HepG2 (cell line): ENCODE data around the gene OR1F1. TPM values are rescaled to one million over a fixed set of nuclear protein-coding genes. Genes with fewer than 3 reads are reported as not detected.
A peak's percentile ranks its signal among the peaks of the same experiment; 100 is the strongest.

Source experiments
- CHD4 ChIP-seq: fragments of 200-600 bp; sonication (generic); IDR thresholded peaks from 2 replicates; pipeline ENCODE4 v1.7.0; 2017; ENCODE audit warnings: mild to moderate bottlenecking, low read length, borderline replicate concordance
- FLYWCH1 ChIP-seq: sonication (generic); formaldehyde crosslinking; IDR thresholded peaks from 2 replicates; pipeline ENCODE4 v1.8.1; 2023; ENCODE audit warnings: mild to moderate bottlenecking, missing genetic modification reagents
- FOXA1 ChIP-seq, 2 experiments: fragments of 450-650 bp in 1 of 2; sonication (generic) in 1 of 2; formaldehyde crosslinking in 1 of 2; IDR thresholded peaks; 2 replicates each; pipeline versions ENCODE4 v1.4.0 to v1.6.1; 2016 to 2020; ENCODE audit warnings: missing genetic modification reagents in 1 of 2
- FOXK2 ChIP-seq: fragments of 450-650 bp; IDR thresholded peaks from 2 replicates; pipeline ENCODE4 v1.6.1; 2016
- KLF6 ChIP-seq: IDR thresholded peaks from 2 replicates; pipeline ENCODE4 v1.8.0; 2016; ENCODE audit warnings: missing biosample characterization, missing genetic modification reagents
- MTF2 ChIP-seq: sonication (generic); formaldehyde crosslinking; IDR thresholded peaks from 2 replicates; pipeline ENCODE4 v1.5.0; 2020; ENCODE audit warnings: missing genetic modification reagents, borderline replicate concordance
- NCOA2 ChIP-seq: sonication (generic); formaldehyde crosslinking; IDR thresholded peaks from 2 replicates; pipeline ENCODE4 v1.8.0; 2022; ENCODE audit warnings: inconsistent platforms
- NFKBIZ ChIP-seq: IDR thresholded peaks from 2 replicates; pipeline ENCODE4 v1.6.1; 2018; ENCODE audit warnings: missing genetic modification reagents, missing compliant biosample characterization
- TAF15 ChIP-seq: fragments of 200-400 bp; formaldehyde crosslinking; IDR thresholded peaks from one replicate; pipeline ENCODE4 v1.6.1; 2018; ENCODE audit warnings: mild to moderate bottlenecking, low read depth, low read length; ENCODE audit not compliant: poor library complexity, severe bottlenecking
- ZBTB38 ChIP-seq: sonication (generic); formaldehyde crosslinking; IDR thresholded peaks from 2 replicates; pipeline ENCODE4 v1.5.1; 2020; ENCODE audit warnings: mild to moderate bottlenecking, missing genetic modification reagents
- ZFP36 ChIP-seq: fragments of 150-350 bp; IDR thresholded peaks from 2 replicates; pipeline ENCODE4 v1.6.1; 2018; ENCODE audit warnings: borderline replicate concordance, low read length, low read depth; ENCODE audit not compliant: partially characterized antibody
- ZNF317 ChIP-seq: sonication (generic); formaldehyde crosslinking; IDR thresholded peaks from 2 replicates; pipeline ENCODE4 v1.5.0; 2020; ENCODE audit warnings: mild to moderate bottlenecking, missing genetic modification reagents
- ZNF451 ChIP-seq: sonication (generic); formaldehyde crosslinking; IDR thresholded peaks from 2 replicates; pipeline ENCODE4 v1.5.0; 2020; ENCODE audit warnings: mild to moderate bottlenecking, missing genetic modification reagents
- ZNF543 ChIP-seq: sonication (generic); formaldehyde crosslinking; IDR thresholded peaks from 2 replicates; pipeline ENCODE4 v1.4.0; 2020; ENCODE audit warnings: mild to moderate bottlenecking, missing genetic modification reagents
- ZNF549 ChIP-seq: sonication (generic); formaldehyde crosslinking; IDR thresholded peaks from 2 replicates; pipeline ENCODE4 v1.5.0; 2020; ENCODE audit warnings: missing genetic modification reagents
- ZNF614 ChIP-seq: IDR thresholded peaks from 2 replicates; pipeline ENCODE4 v1.6.1; 2018; ENCODE audit warnings: missing biosample characterization, missing genetic modification reagents, inconsistent platforms, borderline replicate concordance
- ZNF644 ChIP-seq: IDR thresholded peaks from 2 replicates; pipeline ENCODE4 v1.6.1; 2016; ENCODE audit warnings: low read depth
- ZNF672 ChIP-seq: sonication (generic); formaldehyde crosslinking; IDR thresholded peaks from 2 replicates; pipeline ENCODE4 v1.8.1; 2022; ENCODE audit warnings: missing genetic modification reagents
- ZNF674 ChIP-seq: sonication (generic); formaldehyde crosslinking; IDR thresholded peaks from 2 replicates; pipeline ENCODE4 v1.5.0; 2020; ENCODE audit warnings: low read depth, mild to moderate bottlenecking, missing genetic modification reagents
- ZNF83 ChIP-seq: sonication (generic); formaldehyde crosslinking; IDR thresholded peaks from 2 replicates; pipeline ENCODE4 v1.4.0; 2020; ENCODE audit warnings: missing genetic modification reagents, mild to moderate bottlenecking, borderline replicate concordance
- polyA plus RNA-seq, 8 experiments: library from polyadenylated mRNA; depleted of rRNA in 3 of 8; stranded (reverse) in 7 of 8; unstranded in 1 of 8; fragments of >200 nt; fragmentation: Illumina TruSeq in 4 of 8; extraction: Trizol in 4 of 8; gene quantifications; 2 replicates each; pipeline versions ENCODE4 v1.2.1 to v1.2.3, GENCODE V29; 2011 to 2016; ENCODE audit warnings: low read depth in 4 of 8, missing spikeins in 1 of 8, mixed read lengths in 1 of 8; ENCODE audit not compliant: insufficient read depth in 1 of 8
- total RNA-seq, 5 experiments: library from RNA; depleted of rRNA; stranded (reverse); fragments of >200 nt; fragmentation: Illumina TruSeq; extraction: Trizol; gene quantifications; 2 replicates each; pipeline ENCODE4 v1.2.3, GENCODE V29; 2016; ENCODE audit warnings: low read depth in 1 of 5
- TF ChIP-seq, protein P1 (sequence below): sonication (generic); formaldehyde crosslinking; IDR thresholded peaks from 2 replicates; pipeline ENCODE4 v1.5.1; 2020; ENCODE audit warnings: mild to moderate bottlenecking, missing genetic modification reagents, borderline replicate concordance
- TF ChIP-seq, protein P2 (sequence below): sonication (generic); formaldehyde crosslinking; IDR thresholded peaks from 2 replicates; pipeline ENCODE4 v1.4.0; 2020; ENCODE audit warnings: missing genetic modification reagents
- TF ChIP-seq, protein P3 (sequence below): sonication (generic); formaldehyde crosslinking; IDR thresholded peaks from 2 replicates; pipeline ENCODE4 v1.4.0; 2020; ENCODE audit warnings: missing genetic modification reagents

OR1F1 gene
- total and polyA plus RNA-seq, 2 of the 13 experiments (the other 11 are each of a cell fraction or from before 2014, with no cell fraction given): 0.90 TPM; not detected in 1

DNA sequence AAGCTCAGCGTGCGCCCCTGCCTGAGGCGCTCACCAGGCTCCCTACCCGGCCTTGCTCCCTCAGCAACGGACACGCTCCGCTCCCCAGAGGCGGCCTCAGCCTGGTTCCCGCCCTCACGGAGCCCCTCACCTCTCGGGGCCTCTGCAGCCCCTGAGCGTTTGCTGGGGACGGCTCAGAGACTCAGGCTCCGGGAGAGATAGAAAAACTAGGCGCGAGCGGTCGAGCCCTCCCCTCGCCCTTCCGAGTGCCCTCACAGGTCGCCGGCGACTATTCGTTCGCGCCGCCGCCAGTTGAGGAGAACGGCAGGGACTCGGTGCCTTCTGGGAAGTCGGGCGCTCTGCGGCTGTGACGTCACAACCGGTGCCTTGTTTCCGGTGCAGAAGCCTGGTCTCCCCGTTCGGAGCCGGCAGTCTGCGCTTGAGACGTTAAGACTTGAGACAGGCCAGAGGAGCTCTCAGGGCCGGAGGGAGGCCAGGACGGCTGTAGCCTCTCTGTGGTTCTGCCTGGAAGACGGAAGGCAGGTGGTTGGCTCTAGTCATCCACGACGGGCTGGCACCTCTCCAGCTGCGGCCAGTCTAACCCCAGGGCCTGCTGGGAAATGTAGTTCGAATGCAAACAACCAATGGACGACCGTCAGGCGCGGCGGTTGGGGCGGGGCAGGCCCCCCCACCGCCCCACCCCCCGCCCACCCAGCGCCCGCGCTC, 47.0 kb downstream of the OR1F1 start, which contains the start of gene ZNF200 (continued):
- TF ChIP-seq, protein P1, sequence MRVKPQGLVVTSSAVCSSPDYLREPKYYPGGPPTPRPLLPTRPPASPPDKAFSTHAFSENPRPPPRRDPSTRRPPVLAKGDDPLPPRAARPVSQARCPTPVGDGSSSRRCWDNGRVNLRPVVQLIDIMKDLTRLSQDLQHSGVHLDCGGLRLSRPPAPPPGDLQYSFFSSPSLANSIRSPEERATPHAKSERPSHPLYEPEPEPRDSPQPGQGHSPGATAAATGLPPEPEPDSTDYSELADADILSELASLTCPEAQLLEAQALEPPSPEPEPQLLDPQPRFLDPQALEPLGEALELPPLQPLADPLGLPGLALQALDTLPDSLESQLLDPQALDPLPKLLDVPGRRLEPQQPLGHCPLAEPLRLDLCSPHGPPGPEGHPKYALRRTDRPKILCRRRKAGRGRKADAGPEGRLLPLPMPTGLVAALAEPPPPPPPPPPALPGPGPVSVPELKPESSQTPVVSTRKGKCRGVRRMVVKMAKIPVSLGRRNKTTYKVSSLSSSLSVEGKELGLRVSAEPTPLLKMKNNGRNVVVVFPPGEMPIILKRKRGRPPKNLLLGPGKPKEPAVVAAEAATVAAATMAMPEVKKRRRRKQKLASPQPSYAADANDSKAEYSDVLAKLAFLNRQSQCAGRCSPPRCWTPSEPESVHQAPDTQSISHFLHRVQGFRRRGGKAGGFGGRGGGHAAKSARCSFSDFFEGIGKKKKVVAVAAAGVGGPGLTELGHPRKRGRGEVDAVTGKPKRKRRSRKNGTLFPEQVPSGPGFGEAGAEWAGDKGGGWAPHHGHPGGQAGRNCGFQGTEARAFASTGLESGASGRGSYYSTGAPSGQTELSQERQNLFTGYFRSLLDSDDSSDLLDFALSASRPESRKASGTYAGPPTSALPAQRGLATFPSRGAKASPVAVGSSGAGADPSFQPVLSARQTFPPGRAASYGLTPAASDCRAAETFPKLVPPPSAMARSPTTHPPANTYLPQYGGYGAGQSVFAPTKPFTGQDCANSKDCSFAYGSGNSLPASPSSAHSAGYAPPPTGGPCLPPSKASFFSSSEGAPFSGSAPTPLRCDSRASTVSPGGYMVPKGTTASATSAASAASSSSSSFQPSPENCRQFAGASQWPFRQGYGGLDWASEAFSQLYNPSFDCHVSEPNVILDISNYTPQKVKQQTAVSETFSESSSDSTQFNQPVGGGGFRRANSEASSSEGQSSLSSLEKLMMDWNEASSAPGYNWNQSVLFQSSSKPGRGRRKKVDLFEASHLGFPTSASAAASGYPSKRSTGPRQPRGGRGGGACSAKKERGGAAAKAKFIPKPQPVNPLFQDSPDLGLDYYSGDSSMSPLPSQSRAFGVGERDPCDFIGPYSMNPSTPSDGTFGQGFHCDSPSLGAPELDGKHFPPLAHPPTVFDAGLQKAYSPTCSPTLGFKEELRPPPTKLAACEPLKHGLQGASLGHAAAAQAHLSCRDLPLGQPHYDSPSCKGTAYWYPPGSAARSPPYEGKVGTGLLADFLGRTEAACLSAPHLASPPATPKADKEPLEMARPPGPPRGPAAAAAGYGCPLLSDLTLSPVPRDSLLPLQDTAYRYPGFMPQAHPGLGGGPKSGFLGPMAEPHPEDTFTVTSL (CRISPR knock-in tag): peak; percentile 11; the same call in 1 of the 2 replicates
- TF ChIP-seq ZNF451 (CRISPR knock-in tag) (no peak), ZNF317 (CRISPR knock-in tag) (peak; percentile 77), ZNF543 (peak; percentile 67; the same call in 1 of the 2 replicates), NFKBIZ (peak; percentile 59; the same call in 1 of the 2 replicates), ZNF83 (CRISPR knock-in tag) (peak; percentile 91; the same call in 1 of the 2 replicates), ZNF674 (CRISPR knock-in tag) (no peak), ZBTB38 (0 out of 2 replicates have a peak, but pooled peaks have one; percentile 29), ZFP36 (no peak), ZNF614 (CRISPR knock-in tag) (no peak), ZNF549 (CRISPR knock-in tag) (no peak), NCOA2 (CRISPR knock-in tag) (no peak; the same call in 1 of the 2 replicates), KLF6 (0 out of 2 replicates have a peak, but pooled peaks have one; percentile 56), FOXA1 (IDR thresholded peaks at IDR 0.05) (no peak), FOXA1 (CRISPR knock-in tag; IDR thresholded peaks at IDR 0.05) (no peak), ZNF644 (CRISPR knock-in tag) (no peak), ZNF672 (CRISPR knock-in tag) (no peak), CHD4 (no peak), FLYWCH1 (0 out of 2 replicates have a peak, but pooled peaks have one; percentile 39), FOXK2 (no peak), TAF15 (no peak), MTF2 (CRISPR knock-in tag) (no peak)
- TF ChIP-seq, protein P2, sequence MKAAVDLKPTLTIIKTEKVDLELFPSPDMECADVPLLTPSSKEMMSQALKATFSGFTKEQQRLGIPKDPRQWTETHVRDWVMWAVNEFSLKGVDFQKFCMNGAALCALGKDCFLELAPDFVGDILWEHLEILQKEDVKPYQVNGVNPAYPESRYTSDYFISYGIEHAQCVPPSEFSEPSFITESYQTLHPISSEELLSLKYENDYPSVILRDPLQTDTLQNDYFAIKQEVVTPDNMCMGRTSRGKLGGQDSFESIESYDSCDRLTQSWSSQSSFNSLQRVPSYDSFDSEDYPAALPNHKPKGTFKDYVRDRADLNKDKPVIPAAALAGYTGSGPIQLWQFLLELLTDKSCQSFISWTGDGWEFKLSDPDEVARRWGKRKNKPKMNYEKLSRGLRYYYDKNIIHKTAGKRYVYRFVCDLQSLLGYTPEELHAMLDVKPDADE (CRISPR knock-in tag): no peak
- TF ChIP-seq, protein P3, sequence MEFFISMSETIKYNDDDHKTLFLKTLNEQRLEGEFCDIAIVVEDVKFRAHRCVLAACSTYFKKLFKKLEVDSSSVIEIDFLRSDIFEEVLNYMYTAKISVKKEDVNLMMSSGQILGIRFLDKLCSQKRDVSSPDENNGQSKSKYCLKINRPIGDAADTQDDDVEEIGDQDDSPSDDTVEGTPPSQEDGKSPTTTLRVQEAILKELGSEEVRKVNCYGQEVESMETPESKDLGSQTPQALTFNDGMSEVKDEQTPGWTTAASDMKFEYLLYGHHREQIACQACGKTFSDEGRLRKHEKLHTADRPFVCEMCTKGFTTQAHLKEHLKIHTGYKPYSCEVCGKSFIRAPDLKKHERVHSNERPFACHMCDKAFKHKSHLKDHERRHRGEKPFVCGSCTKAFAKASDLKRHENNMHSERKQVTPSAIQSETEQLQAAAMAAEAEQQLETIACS (CRISPR knock-in tag): no peak
